Neural progenitor cell (in vitro differentiated cells): ENCODE measurements around the gene GSTO1. TPM values are rescaled to one million over a fixed set of nuclear protein-coding genes. Genes with fewer than 3 reads are reported as not detected.

Source experiments
- DNase-seq: peaks from one replicate; pipeline ENCODE4 v3.0.0-alpha.2; 2016; ENCODE audit warnings: low spot score
- H2AFZ ChIP-seq: fragments of 200-600 bp; sonication (generic); replicated peaks from 2 replicates; pipeline ENCODE4 v1.6.1; 2016; ENCODE audit warnings: antibody characterized with exemption
- H3F3A ChIP-seq: fragments of 200-600 bp; sonication (generic); 2 replicates; pipeline ENCODE4 v1.6.1; 2016; ENCODE audit warnings: antibody characterized with exemption, low read depth
- H3K27ac ChIP-seq: fragments of 200-600 bp; sonication (generic); 2 replicates; pipeline ENCODE4 v1.5.1; 2016; ENCODE audit warnings: mild to moderate bottlenecking
- H3K27me3 ChIP-seq: fragments of 200-600 bp; sonication (generic); 2 replicates; pipeline ENCODE4 v1.6.1; 2016; ENCODE audit warnings: mild to moderate bottlenecking, moderate library complexity
- H3K36me3 ChIP-seq: fragments of 200-600 bp; sonication (generic); 2 replicates; pipeline ENCODE4 v1.5.1; 2016
- H3K4me1 ChIP-seq: fragments of 200-600 bp; sonication (generic); 2 replicates; pipeline ENCODE4 v1.6.1; 2016; ENCODE audit warnings: mixed run types
- H3K4me2 ChIP-seq: fragments of 200-600 bp; sonication (generic); 2 replicates; pipeline ENCODE4 v1.6.1; 2016
- H3K4me3 ChIP-seq: fragments of 200-600 bp; sonication (generic); 2 replicates; pipeline ENCODE4 v1.5.1; 2016
- H3K79me2 ChIP-seq: fragments of 200-600 bp; sonication (generic); 2 replicates; pipeline ENCODE4 v1.6.1; 2016; ENCODE audit warnings: low read depth
- H3K9ac ChIP-seq: fragments of 200-600 bp; sonication (generic); 2 replicates; pipeline ENCODE4 v1.6.1; 2016
- H3K9me3 ChIP-seq: fragments of 200-600 bp; sonication (generic); 2 replicates; pipeline ENCODE4 v1.5.1; 2016; ENCODE audit warnings: low read depth
- H4K20me1 ChIP-seq: fragments of 200-600 bp; sonication (generic); 2 replicates; pipeline ENCODE4 v1.6.1; 2016; ENCODE audit warnings: low read depth
- H3K27ac Mint-ChIP-seq: 3 replicates; pipeline ENCODE4 v1.8.0; 2021; ENCODE audit warnings: mixed read lengths
- H3K27me3 Mint-ChIP-seq: 2 replicates; pipeline ENCODE4 v1.8.0; 2022; ENCODE audit warnings: low read depth, mild to moderate bottlenecking, inconsistent platforms, moderate library complexity, mixed read lengths; ENCODE audit not compliant: insufficient read depth
- H3K36me3 Mint-ChIP-seq: 3 replicates; pipeline ENCODE4 v1.8.0; 2021; ENCODE audit warnings: mixed read lengths
- H3K4me1 Mint-ChIP-seq: 3 replicates; pipeline ENCODE4 v1.8.0; 2021; ENCODE audit warnings: mixed read lengths
- H3K4me3 Mint-ChIP-seq: 3 replicates; pipeline ENCODE4 v1.8.0; 2021; ENCODE audit warnings: mild to moderate bottlenecking, moderate library complexity, mixed read lengths
- H3K9me3 Mint-ChIP-seq: 3 replicates; pipeline ENCODE4 v1.8.0; 2020; ENCODE audit warnings: mixed read lengths
- CTCF ChIP-seq: fragments of 200-600 bp; sonication (generic); IDR thresholded peaks from 2 replicates; pipeline ENCODE4 v1.5.1; 2017; ENCODE audit warnings: antibody characterized with exemption, mild to moderate bottlenecking
- EZH2 ChIP-seq: fragments of 200-600 bp; sonication (generic); IDR thresholded peaks from 2 replicates; pipeline ENCODE4 v1.6.1; 2017; ENCODE audit warnings: antibody characterized with exemption, mild to moderate bottlenecking, moderate library complexity
- EZH2phosphoT487 ChIP-seq: fragments of 200-600 bp; sonication (generic); IDR thresholded peaks from 2 replicates; pipeline ENCODE4 v1.6.1; 2017; ENCODE audit warnings: antibody characterized with exemption
- total RNA-seq: library from RNA; depleted of rRNA; stranded (reverse); fragments of >200 nt; gene quantifications from 2 replicates; pipeline ENCODE4 v1.2.3, GENCODE V29; 2015; ENCODE audit warnings: low replicate concordance

GSTO1 gene
- total RNA-seq, 1 donor from 2014 or later = 48.6 TPM

DNA sequence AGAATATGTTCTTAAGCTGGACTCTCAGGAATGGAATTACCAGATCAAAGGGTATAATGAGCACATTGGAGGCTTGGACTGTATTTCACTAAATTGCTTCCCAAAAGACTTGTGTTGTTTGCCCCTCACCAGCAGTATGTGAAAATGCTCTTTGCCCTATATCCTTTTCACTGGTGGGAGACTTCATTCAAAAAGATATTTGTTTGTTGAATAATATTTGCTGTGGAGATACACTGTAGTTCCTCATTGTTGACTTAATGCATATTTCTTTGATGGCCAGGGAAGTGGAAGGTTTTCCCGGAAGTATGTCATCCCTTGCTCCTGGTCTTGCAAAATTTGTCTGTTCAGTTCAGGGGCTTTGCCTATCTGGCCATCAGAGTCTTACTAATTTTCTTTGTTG lies 33.7 kb downstream of the GSTO1 start:
- Histone ChIP-seq H3K4me1 (peaks cover 9% of the 10 kb centered on the region), H3K4me3 (no peak overlapping the region), H3K79me2 (no peaks in the 10 kb centered on the region), H3K9me3 (no peaks in the 10 kb centered on the region), H3K36me3 (no peaks in the 10 kb centered on the region), H3K27ac (no peak overlapping the region), H2AFZ (no peak overlapping the region), H3F3A (peaks cover 5% of the 10 kb centered on the region), H3K27me3 (peaks cover 11% of the 10 kb centered on the region), H3K9ac (no peak overlapping the region), H4K20me1 (no peaks in the 10 kb centered on the region), H3K4me2 (no peak overlapping the region)
- no peak for DNase-seq
- H3K27ac Mint-ChIP-seq = no peak overlapping the region
- H3K4me1 Mint-ChIP-seq = peaks cover 6% of the 10 kb centered on the region
- H3K9me3 Mint-ChIP-seq = no peaks in the 10 kb centered on the region
- TF ChIP-seq EZH2 (no peak), EZH2phosphoT487 (no peak), CTCF (no peak)
- H3K36me3 Mint-ChIP-seq = no peaks in the 10 kb centered on the region
- peaks cover 9% of the 10 kb centered on the region for H3K27me3 Mint-ChIP-seq
- H3K4me3 Mint-ChIP-seq = no peak overlapping the region

- H3K36me3 Mint-ChIP-seq = no peaks in the 10 kb centered on the region
- Histone ChIP-seq H3K27me3 (peaks cover 11% of the 10 kb centered on the region), H3K9ac (no peak overlapping the region), H3K4me1 (peaks cover 9% of the 10 kb centered on the region), H3K36me3 (no peaks in the 10 kb centered on the region), H2AFZ (peak overlapping the region; percentile 66), H3K79me2 (no peaks in the 10 kb centered on the region), H4K20me1 (no peaks in the 10 kb centered on the region), H3K4me2 (peak overlapping the region; percentile 46), H3K9me3 (no peaks in the 10 kb centered on the region), H3F3A (peaks cover 5% of the 10 kb centered on the region), H3K27ac (no peak overlapping the region), H3K4me3 (no peak overlapping the region)
- TF ChIP-seq CTCF (peak; percentile 100), EZH2 (no peak)
- peaks cover 6% of the 10 kb centered on the region for H3K4me1 Mint-ChIP-seq
- DNase-seq = peak; percentile 94
- H3K4me3 Mint-ChIP-seq = peak overlapping the region; percentile 63
- H3K27ac Mint-ChIP-seq = no peak overlapping the region
- no peaks in the 10 kb centered on the region for H3K9me3 Mint-ChIP-seq
- peaks cover 11% of the 10 kb centered on the region for H3K27me3 Mint-ChIP-seq
Measured at GRCh38 chr10:104291439-104291951, 36.8 kb downstream of the GSTO1 start.

DNA sequence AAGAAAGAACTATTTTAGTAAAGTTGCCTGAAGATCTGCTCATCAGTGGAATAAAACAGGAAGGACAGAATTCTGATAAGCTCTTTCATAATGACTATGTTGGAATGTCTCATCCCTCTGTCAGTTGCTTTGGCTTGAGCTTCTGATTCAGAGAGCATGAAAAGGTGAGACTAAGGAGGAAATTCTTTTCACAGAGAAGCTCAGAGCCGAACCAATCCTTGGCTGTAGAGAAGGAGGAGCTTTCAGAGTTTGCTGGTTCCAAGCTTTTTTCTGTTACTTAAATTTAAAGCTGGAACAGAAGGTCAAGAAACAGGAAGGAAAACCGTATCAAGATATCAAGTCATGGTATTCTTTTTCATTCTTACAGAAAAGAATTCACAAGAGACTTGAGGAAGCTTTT lies 38.3 kb downstream of the GSTO1 start:
- Mint-ChIP-seq H3K4me1 (peaks cover 10% of the 10 kb centered on the region), H3K9me3 (no peaks in the 10 kb centered on the region), H3K36me3 (no peaks in the 10 kb centered on the region), H3K27me3 (peaks cover 11% of the 10 kb centered on the region), H3K27ac (no peak overlapping the region), H3K4me3 (no peak overlapping the region)
- Histone ChIP-seq H3K79me2 (no peaks in the 10 kb centered on the region), H3K27me3 (peaks cover 11% of the 10 kb centered on the region), H3K4me1 (peaks cover 9% of the 10 kb centered on the region), H3K4me3 (no peak overlapping the region), H2AFZ (no peak overlapping the region), H3K27ac (no peak overlapping the region), H3K9me3 (no peaks in the 10 kb centered on the region), H3K36me3 (no peaks in the 10 kb centered on the region), H3F3A (peaks cover 5% of the 10 kb centered on the region), H4K20me1 (no peaks in the 10 kb centered on the region), H3K4me2 (no peak overlapping the region), H3K9ac (no peak overlapping the region)
- DNase-seq = peak; percentile 28
- TF ChIP-seq CTCF = no peak
- TF ChIP-seq EZH2 = no peak
- TF ChIP-seq EZH2phosphoT487 = no peak
